IMR-90 (cell line): ENCODE measurements around the gene SCFD2. TPM values are rescaled to one million over a fixed set of nuclear protein-coding genes. Genes with fewer than 3 reads are reported as not detected.

Experiments
- ATAC-seq: fragments of 200-7000 bp; cut with Tn5 transposase; 2 replicates; pipeline ENCODE4 v1.9.1; 2020; ENCODE audit warnings: low read depth, mild to moderate bottlenecking, moderate library complexity
- BruUV-seq: library from RNA; stranded (reverse); fragments of 400-500 nt; replicated peaks from 2 replicates; lab custom pipeline; 2021; lab: Mats Ljungman, UMichigan
- CTCF ChIA-PET: fragments of 300-600 bp; formaldehyde crosslinking; extraction: SDS; loops from one replicate; lab custom pipeline; 2021; ENCODE audit warnings: antibody characterized with exemption; lab: Yijun Ruan, JAX
- POLR2A ChIA-PET: fragments of 300-600 bp; sonication (Branson Sonifier 250); formaldehyde crosslinking; loops from one replicate; lab custom pipeline; 2022; ENCODE audit warnings: antibody characterized with exemption; ENCODE audit not compliant: unreplicated experiment; lab: Charles Lee
- DNase-seq: peaks from one replicate; pipeline ENCODE4 v3.0.0; 2013
- H2AFZ ChIP-seq: replicated peaks from 2 replicates; pipeline ENCODE3; 2013; ENCODE audit warnings: low read length, mild to moderate bottlenecking; ENCODE audit not compliant: poor library complexity
- H2AK5ac ChIP-seq: 2 replicates; pipeline ENCODE4 v1.6.1; 2013; ENCODE audit warnings: low read depth, low read length, inconsistent platforms
- H2AK9ac ChIP-seq: replicated peaks from 2 replicates; pipeline ENCODE3; 2013; ENCODE audit warnings: mild to moderate bottlenecking, low read depth, low read length, moderate library complexity; ENCODE audit not compliant: poor library complexity
- H2BK120ac ChIP-seq: 2 replicates; pipeline ENCODE4 v1.6.1; 2013; ENCODE audit warnings: low read depth, low read length, inconsistent platforms
- H2BK15ac ChIP-seq: 3 replicates; pipeline ENCODE4 v1.6.1; 2013; ENCODE audit warnings: low read depth, low read length, inconsistent platforms
- H2BK20ac ChIP-seq: 2 replicates; pipeline ENCODE4 v1.6.1; 2013; ENCODE audit warnings: low read depth, mild to moderate bottlenecking, inconsistent platforms, low read length, moderate library complexity
- H2BK5ac ChIP-seq: 2 replicates; pipeline ENCODE4 v1.6.1; 2013; ENCODE audit warnings: mild to moderate bottlenecking, low read depth, low read length, inconsistent platforms; ENCODE audit not compliant: poor library complexity, severe bottlenecking
- H3K14ac ChIP-seq: replicated peaks from 2 replicates; pipeline ENCODE4 v1.6.1; 2013; ENCODE audit warnings: low read depth, low read length, inconsistent platforms
- H3K18ac ChIP-seq: 2 replicates; pipeline ENCODE4 v1.6.1; 2013; ENCODE audit warnings: low read depth, low read length, control low read depth
- H3K23ac ChIP-seq: 2 replicates; pipeline ENCODE4 v1.6.1; 2013; ENCODE audit warnings: low read depth, low read length, inconsistent platforms
- H3K27ac ChIP-seq: 2 replicates; pipeline ENCODE4 v1.5.1; 2013; ENCODE audit warnings: mild to moderate bottlenecking, control low read depth, low read length; ENCODE audit not compliant: insufficient read depth
- H3K27me3 ChIP-seq: 2 replicates; pipeline ENCODE4 v1.6.1; 2013; ENCODE audit warnings: low read length; ENCODE audit not compliant: control insufficient read depth, insufficient read depth
- H3K36me3 ChIP-seq: 2 replicates; pipeline ENCODE4 v1.6.1; 2013; ENCODE audit warnings: low read length, mixed read lengths; ENCODE audit not compliant: control insufficient read depth, insufficient read depth
- H3K4ac ChIP-seq: 2 replicates; pipeline ENCODE4 v1.6.1; 2013; ENCODE audit warnings: low read depth, low read length, inconsistent platforms
- H3K4me1 ChIP-seq: 2 replicates; pipeline ENCODE4 v1.6.1; 2013; ENCODE audit warnings: low read length, mixed read lengths; ENCODE audit not compliant: control insufficient read depth, insufficient read depth
- H3K4me2 ChIP-seq: 2 replicates; pipeline ENCODE4 v1.6.1; 2013; ENCODE audit warnings: low read depth, mild to moderate bottlenecking, control low read depth, low read length, moderate library complexity
- H3K4me3 ChIP-seq: 2 replicates; pipeline ENCODE4 v1.5.1; 2013; ENCODE audit warnings: low read depth, mild to moderate bottlenecking, control low read depth, low read length, moderate library complexity; ENCODE audit not compliant: insufficient read depth
- H3K56ac ChIP-seq: 2 replicates; pipeline ENCODE4 v1.6.1; 2013; ENCODE audit warnings: low read length, inconsistent platforms; ENCODE audit not compliant: insufficient read depth; ENCODE audit errors: extremely low read depth
- H3K79me1 ChIP-seq, 2 experiments: 2 replicates each; pipeline ENCODE4 v1.6.1; 2013; ENCODE audit warnings: low read length in 2 of 2, inconsistent platforms in 1 of 2, low read depth in 1 of 2
- H3K9ac ChIP-seq: 2 replicates; pipeline ENCODE4 v1.6.1; 2013; ENCODE audit warnings: low read depth, low read length, control low read depth
- H3K9me1 ChIP-seq: 2 replicates; pipeline ENCODE4 v1.6.1; 2013; ENCODE audit warnings: low read length, inconsistent platforms; ENCODE audit not compliant: insufficient read depth
- H3K9me3 ChIP-seq: 2 replicates; pipeline ENCODE4 v1.6.1; 2013; ENCODE audit warnings: low read length; ENCODE audit not compliant: control insufficient read depth, insufficient read depth
- H4K20me1 ChIP-seq: 2 replicates; pipeline ENCODE4 v1.6.1; 2013; ENCODE audit warnings: low read length, inconsistent platforms; ENCODE audit not compliant: insufficient read depth
- H4K5ac ChIP-seq: 2 replicates; pipeline ENCODE4 v1.6.1; 2013; ENCODE audit warnings: mild to moderate bottlenecking, low read depth, low read length, control low read depth
- H4K8ac ChIP-seq, 2 experiments: 2 replicates each; pipeline ENCODE4 v1.6.1; 2013; ENCODE audit warnings: low read depth in 2 of 2, low read length in 2 of 2, control low read depth in 1 of 2, inconsistent platforms in 1 of 2
- H4K91ac ChIP-seq: 2 replicates; pipeline ENCODE4 v1.6.1; 2013; ENCODE audit warnings: low read depth, low read length, inconsistent platforms; ENCODE audit not compliant: insufficient read depth
- BHLHE40 ChIP-seq: fragments of 150-350 bp; IDR thresholded peaks from 2 replicates; pipeline ENCODE4 v1.6.1; 2016; ENCODE audit warnings: mild to moderate bottlenecking, low read depth, low read length
- MAFK ChIP-seq: IDR thresholded peaks from 2 replicates; pipeline ENCODE4 v1.6.1; 2012; ENCODE audit warnings: low read depth, low read length, improper control_type of control experiment
- NFE2L2 ChIP-seq: fragments of 150-350 bp; IDR thresholded peaks from 2 replicates; pipeline ENCODE4 v1.6.1; 2016; ENCODE audit warnings: low read depth, mild to moderate bottlenecking, low read length
- WGBS, 2 experiments: methylation state at CpG; one replicate each; pipeline versions ENCODE4 v1.1.5 to v1.1.7; 2013; ENCODE audit warnings: missing lambda C conversion rate in 2 of 2; ENCODE audit not compliant: insufficient read length in 1 of 2; ENCODE audit errors: extremely low coverage in 2 of 2; 5-methylcytosine and 5-hydroxymethylcytosine counted together
- dilution Hi-C: fragments of 300-500 bp; cut with HindIII; formaldehyde crosslinking; loops from one replicate; pipeline ENCODE4 v1.14.3; 2018; ENCODE audit warnings: low sequenced_read_pairs; ENCODE audit not compliant: unreplicated experiment
- in situ Hi-C: fragments of 300-500 bp; cut with MboI; formaldehyde crosslinking; loops from 3 replicates; pipeline ENCODE4 v1.14.3; 2019; ENCODE audit warnings: low sequenced_read_pairs, inconsistent platforms, mixed read lengths
- intact Hi-C: fragments of 100-400 bp; cut with micrococcal nuclease; formaldehyde crosslinking; loops from 2 replicates; pipeline ENCODE4 v1.10.0; 2022
- polyA plus RNA-seq, 3 experiments: library from polyadenylated mRNA; depleted of rRNA; stranded (reverse); fragments of >200 nt; gene quantifications; 2 replicates each; pipeline ENCODE4 v1.2.3, GENCODE V29; 2012; ENCODE audit warnings: low replicate concordance in 1 of 3
- total RNA-seq: library from RNA; depleted of rRNA; stranded (reverse); fragments of >200 nt; gene quantifications from 2 replicates; pipeline ENCODE4 v1.2.3, GENCODE V29; 2012

Gene SCFD2
- total and polyA plus RNA-seq, 2 of the 4 experiments (the other 2 are of a cell fraction) = 18.9 to 62.4 TPM

DNA sequence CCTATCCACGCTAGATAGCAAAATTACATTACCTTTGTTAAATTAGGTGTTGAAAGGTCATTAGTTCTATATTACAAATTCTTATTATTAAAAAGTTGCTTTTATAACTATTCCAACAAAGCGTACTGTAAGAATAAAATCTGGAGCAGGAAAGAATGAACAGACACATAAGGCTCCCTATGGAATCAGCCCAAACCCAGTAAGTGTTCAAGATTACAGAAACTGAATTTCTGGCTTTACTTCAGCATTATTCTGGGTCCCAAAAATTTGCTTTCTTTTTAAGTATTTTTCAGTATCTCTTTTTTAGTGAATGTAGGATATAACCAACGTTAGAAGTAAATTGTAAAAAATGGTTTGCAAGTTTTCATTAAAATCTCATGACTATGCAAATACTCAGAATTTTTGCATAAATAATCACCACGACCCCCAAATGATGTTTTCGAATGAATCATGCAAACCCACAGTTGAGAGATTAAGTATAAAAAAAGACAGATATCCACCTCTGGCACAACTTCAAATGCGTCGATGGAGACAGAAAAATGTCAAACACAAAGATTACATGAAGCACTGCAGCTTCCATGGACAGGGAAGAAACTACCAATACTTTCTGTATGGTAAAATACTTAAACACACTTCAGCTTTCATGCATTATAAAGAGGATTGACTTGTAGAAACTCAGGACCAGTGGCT, 265.2 kb downstream of the SCFD2 start:
- Histone ChIP-seq H2BK120ac (peak overlapping the region; percentile 98), H4K91ac (peak overlapping the region; percentile 83), H2BK15ac (peak overlapping the region; percentile 82; the same call in 1 of the 3 replicates), H4K20me1 (no peaks in the 10 kb centered on the region), H3K36me3 (no peaks in the 10 kb centered on the region), H3K27me3 (no peaks in the 10 kb centered on the region), H2AK9ac (no peak overlapping the region), H3K9ac (peak overlapping the region; percentile 45; the same call in 1 of the 2 replicates), H3K14ac (peak overlapping the region; percentile 87), H3K4me1 (peaks cover 6% of the 10 kb centered on the region), H3K9me1 (no peaks in the 10 kb centered on the region), H3K4me2 (peak overlapping the region; percentile 77), H4K5ac (peak overlapping the region; percentile 88; the same call in 1 of the 2 replicates), H3K9me3 (no peaks in the 10 kb centered on the region; the same call in 1 of the 2 replicates), H3K4me3 (peak overlapping the region; percentile 34; the same call in 1 of the 2 replicates), H2AFZ (no peak overlapping the region), H3K56ac (peak overlapping the region; percentile 98), H2BK5ac (peak overlapping the region; percentile 93), H3K23ac (peak overlapping the region; percentile 93), H3K4ac (peak overlapping the region; percentile 89), H3K27ac (peak overlapping the region; percentile 80), H4K8ac (peak overlapping the region; percentile 65 to 86; a peak in 3 of 4 replicates), H2BK20ac (peak overlapping the region; percentile 98), H2AK5ac (peak overlapping the region; percentile 62), H3K18ac (peak overlapping the region; percentile 92; the same call in 1 of the 2 replicates), H3K79me1 (peaks cover 10 to 17% of the 10 kb centered on the region in 2 experiments; a peak in 3 of 4 replicates)
- peak; percentile 75 for DNase-seq
- no TSS peak for BruUV-seq
- intact Hi-C loops (no loop called here), dilution Hi-C loops (no loop called here), in situ Hi-C loops (no loop called here)
- WGBS, 2 experiments = no CpG with 5 or more reads among the region's 7 CpGs
- TF ChIP-seq MAFK = peak; percentile 82
- TF ChIP-seq NFE2L2 = peak; percentile 54
- no peak for TF ChIP-seq BHLHE40
- CTCF ChIA-PET = no interaction called here
- peak; percentile 30 for ATAC-seq
- POLR2A ChIA-PET = no interaction called here
